ENCODE data around the gene HERC2.
"Not testable (repeated sequence)": the region's sequence is repeated elsewhere in the genome, so short reads cannot be mapped to it uniquely, and the experiment has no call there.

HERC2 gene

DNA sequence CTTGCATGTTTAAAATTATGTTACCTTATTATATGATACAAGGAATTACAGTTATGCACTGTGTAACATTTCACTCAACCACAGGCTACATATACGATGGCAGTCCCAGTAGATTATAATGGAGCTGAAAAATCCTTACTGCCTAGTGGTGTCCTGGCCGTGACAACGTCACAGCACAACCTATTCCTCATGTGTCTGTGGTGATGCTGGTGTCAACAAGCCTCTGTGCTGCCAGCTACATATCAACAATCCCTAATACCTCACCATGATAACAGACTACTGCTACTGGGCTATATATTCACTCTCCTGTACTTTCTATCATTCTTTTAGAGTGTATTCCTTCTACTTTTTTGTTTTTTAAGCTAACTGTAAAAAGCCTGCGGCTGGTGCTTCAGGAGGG lies 142.7 kb downstream of the HERC2 start:
- no peak for DNase-seq

DNA sequence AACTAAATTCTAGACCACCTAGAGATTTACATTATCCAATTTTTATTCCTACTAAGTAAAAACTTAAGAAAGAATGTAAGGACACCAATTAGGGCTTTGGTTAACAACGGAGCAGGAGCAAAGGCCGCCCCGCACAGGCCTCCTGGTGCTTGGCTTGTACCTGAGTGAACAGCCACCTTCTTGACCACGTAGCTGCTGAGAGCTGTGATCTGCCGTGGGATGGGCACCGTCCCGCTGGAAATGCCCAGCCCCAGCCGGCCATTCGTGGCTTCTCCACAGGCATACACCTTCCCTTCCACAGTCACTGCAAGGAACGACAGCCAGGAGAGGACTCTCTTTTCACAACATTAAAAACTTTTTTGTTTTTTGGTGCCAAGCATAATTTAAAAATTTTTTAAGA lies 143.3 kb downstream of the HERC2 start:
- no peak for DNase-seq

GRCh38 chr15:28178290-28178689 lies 143.7 kb downstream of the HERC2 start:
- no peak for DNase-seq

DNA sequence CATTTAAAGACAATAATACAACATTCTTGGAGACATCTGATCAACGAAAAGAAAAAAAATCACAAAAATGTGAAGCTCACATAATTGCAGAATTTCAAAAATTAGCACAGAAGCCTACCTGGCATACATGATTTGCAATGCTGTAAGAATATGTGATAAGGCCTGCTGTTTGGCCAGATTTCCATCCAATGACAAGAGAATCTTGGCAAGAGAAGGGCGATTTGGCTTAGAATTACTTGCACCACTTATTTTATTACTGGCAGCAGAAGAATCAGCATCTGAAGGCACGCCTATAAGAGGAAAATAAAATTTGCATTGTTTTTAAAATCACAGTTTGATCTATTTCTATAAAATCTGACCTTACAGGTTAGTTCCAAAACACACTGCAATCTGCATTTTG lies 152.6 kb downstream of the HERC2 start:
- DNase-seq: no peak

GRCh38 chr15:28168405-28169121 lies 153.4 kb downstream of the HERC2 start:
- not testable (repeated sequence) for DNase-seq

DNA sequence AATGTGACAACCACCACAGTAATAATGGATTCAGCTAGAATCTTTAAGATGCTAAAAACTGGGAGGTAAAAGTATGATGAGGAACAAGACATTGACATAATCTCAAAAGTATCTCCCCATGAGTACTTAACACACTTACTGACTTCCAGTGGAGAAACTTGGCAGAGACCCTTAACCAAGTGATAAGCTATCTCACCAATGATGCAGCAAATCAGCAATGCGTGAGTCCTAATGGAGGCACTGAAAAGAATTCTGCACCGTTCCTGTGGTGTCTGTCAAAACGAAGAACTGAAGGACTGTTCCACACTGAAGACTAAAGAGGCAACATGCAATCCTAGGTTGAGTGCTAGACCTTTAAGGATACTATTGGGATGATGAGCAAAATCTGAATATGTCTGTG lies 154.9 kb downstream of the HERC2 start:
- DNase-seq: no peak

DNA sequence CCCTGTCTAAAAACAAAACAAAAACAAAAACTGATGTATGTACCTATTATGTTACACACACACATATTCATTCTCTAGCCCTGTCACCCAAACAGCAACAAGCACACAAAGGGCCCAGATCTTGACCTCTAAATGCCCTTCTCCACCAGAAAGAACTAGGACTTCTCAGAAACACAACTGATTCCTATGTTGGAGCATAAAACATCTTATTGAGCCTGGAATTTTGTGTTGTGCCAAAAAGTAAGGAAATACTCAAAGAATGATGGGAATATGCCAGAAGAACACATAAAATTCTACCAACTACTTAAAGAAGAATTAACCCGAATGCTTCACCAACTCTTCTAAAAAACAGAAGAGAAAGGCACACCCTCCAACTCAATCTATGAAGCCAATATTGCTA lies 156.2 kb downstream of the HERC2 start:
- no peak for DNase-seq

- no peak for DNase-seq
Measured at GRCh38 chr15:28164876-28165275, 157.1 kb downstream of the HERC2 start.

GRCh38 chr15:28154283-28154682 lies 167.7 kb downstream of the HERC2 start:
- no peak for DNase-seq

- DNase-seq: no peak
Measured at GRCh38 chr15:28153492-28154119, 168.4 kb downstream of the HERC2 start.

DNA sequence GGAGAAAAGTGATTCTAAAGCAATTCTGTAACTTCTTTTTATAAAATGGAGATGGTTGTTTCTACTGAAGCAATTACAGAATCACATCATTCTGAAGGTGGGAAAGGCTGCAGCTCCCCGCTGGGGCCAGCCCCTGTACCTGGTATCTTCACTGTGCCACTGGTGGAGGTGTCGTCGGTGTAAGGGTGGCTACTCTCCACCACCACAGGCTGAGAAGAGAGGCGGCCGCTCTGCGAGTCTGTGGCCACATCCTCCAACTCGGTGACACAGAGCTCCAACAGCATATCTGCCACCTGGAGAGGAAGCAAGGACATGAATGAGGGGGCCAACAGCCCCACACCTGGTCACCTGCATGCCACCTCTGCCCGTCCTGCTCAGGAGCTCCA lies 169.4 kb downstream of the HERC2 start:
- DNase-seq: not testable (repeated sequence)

- DNase-seq: not testable (repeated sequence)
Measured at GRCh38 chr15:28151864-28152537, 170.0 kb downstream of the HERC2 start.

DNA sequence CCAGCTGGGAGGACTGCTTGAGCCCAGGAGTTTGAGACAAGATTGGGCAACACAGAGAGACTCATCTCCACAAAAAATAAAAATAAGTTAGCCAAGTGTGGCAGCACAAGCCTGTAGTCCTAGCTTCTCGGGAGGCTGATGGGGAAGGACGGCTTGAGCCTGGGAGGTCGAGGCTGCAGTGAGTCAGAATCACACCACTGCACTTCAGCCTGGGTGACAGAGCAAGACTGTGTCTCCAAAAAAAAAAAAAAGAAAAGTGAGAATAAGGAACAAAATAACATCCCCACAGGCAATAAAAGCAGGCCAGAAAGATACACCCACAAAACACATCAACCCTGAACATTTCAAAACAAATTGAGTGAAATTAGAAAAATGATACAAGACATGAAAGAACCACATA lies 174.2 kb downstream of the HERC2 start:
- DNase-seq: no peak

DNA sequence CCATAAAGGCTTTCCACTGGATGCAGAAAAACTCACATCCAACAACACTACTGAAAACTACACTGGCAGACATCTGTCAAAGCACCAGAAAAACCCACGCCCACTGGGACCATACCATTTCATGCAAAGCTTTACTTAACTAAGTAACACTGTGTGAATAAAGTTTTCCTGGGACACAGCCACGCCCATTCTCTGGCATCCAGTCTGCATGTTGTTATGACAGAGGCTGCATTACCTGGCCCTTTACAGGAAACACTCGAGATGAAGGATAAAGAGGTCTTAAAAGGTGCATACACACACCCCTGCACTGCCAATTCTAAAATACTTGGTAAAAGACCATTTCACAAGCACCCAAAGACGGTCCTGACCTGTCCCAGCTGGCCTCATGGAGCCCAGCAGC lies 176.6 kb downstream of the HERC2 start:
- not testable (repeated sequence) for DNase-seq

DNA sequence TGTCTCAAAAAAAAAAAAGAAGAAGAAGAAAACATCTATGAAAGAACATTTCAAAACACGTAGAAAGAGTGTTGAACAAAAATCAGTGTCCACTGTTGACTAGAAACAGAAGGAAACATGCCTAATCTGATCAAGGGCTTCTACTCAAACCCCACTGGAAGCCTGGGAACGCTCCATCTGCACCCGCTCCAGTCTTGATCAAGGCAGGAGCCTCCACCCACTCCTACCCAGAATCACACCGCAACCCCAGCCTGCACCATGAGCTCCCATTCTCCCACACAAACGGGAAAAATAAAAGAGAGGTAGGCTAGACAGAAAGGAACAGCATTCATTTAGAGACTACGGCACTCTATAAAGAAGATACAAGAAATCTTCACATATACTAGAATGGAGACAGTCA lies 181.9 kb downstream of the HERC2 start:
- no peak for DNase-seq

GRCh38 chr15:28137408-28138039 lies 184.5 kb downstream of the HERC2 start:
- DNase-seq: not testable (repeated sequence)

DNA sequence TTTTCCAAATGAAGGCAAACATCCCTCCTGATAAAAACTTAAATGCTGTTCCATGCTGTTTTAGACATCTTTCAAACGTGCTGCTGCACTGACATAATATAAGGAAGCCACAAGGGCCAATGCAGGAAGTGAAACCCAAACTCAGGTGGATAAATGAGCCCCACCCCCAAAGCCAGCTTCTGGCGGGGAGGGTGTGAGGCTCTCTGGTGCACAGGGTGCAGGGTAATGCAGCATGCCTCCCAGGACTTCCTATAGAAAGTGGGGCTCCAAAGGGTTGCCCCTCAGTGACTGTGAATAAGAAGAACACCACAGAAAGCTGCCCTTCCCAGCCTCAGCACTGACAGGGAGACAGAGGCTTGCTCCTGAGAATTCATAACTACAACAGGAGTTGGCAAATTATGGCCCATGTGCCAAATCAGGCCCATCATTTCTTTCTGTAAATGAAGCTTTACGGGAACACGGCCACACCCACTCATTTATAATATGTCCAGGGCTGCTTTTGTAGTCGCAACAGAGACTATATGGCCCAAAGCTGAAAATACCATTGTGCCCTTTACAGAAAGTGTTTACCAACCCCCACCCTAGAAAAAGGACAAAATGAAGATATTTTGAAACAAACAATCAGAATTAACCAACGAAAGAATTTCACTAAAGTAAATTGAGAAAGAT lies 185.6 kb downstream of the HERC2 start:
- peak; percentile 34 to 44 for DNase-seq

DNA sequence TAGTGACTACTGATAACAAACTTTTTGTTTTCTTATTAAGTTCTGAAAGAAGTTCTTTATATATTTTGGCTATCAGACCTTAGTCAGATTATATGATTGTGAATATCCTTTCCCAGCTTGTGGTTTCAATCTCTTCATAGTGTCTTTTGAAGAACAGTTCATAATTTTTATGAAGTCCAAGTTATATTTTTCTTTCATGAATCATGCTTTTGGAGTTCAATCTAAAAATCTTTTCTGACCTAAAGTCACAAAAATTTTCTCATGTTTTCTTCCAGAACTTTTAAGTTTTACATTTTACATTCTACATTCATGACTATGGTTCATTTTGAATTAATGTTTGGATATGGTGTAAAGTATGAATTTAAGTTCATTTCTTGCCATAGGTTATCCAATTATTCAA lies 188.7 kb downstream of the HERC2 start:
- DNase-seq: no peak

- no peak for DNase-seq
Measured at GRCh38 chr15:28132524-28133275, 189.3 kb downstream of the HERC2 start.

- no peak for DNase-seq
Measured at GRCh38 chr15:28131946-28132345, 190.0 kb downstream of the HERC2 start.

- DNase-seq: no peak
Measured at GRCh38 chr15:28131400-28131799, 190.6 kb downstream of the HERC2 start.

- DNase-seq: no peak
Measured at GRCh38 chr15:28130651-28131050, 191.3 kb downstream of the HERC2 start.

All from CD4-positive, alpha-beta T cell treated with Interferon alpha-2 for 1 hour (primary cell).